SH-SY5Y (cell line): ENCODE data around the gene SIRPB1.

ENCODE experiments used
- GATA2 ChIP-seq: IDR thresholded peaks from 2 replicates; pipeline ENCODE4 v1.6.1; 2011; ENCODE audit warnings: mild to moderate bottlenecking, low read depth, low read length
- GATA3 ChIP-seq: IDR thresholded peaks from 2 replicates; pipeline ENCODE4 v1.6.1; 2011; ENCODE audit warnings: low read depth, mild to moderate bottlenecking, low read length, moderate library complexity

Gene SIRPB1

GRCh38 chr20:1619861-1620444 is at the start of gene SIRPB1:
Gene SIRPB1 (minus strand): TSS chr20:1620009. CDS start chr20:1619944, 65 bp downstream.
- TF ChIP-seq GATA2 (no peak), GATA3 (no peak)

GRCh38 chr20:1669304-1669703 is 49.5 kb upstream of the SIRPB1 start:
- TF ChIP-seq GATA2 (no peak), GATA3 (no peak)

GRCh38 chr20:1667502-1668085 is 47.8 kb upstream of the SIRPB1 start:
- no peak for TF ChIP-seq GATA3
- TF ChIP-seq GATA2 = no peak

- TF ChIP-seq GATA2 (no peak), GATA3 (no peak)
Observed at GRCh38 chr20:1666802-1667201, 47.0 kb upstream of the SIRPB1 start.

GRCh38 chr20:1665345-1665744 is 45.5 kb upstream of the SIRPB1 start:
- TF ChIP-seq GATA3 = no peak
- no peak for TF ChIP-seq GATA2

- TF ChIP-seq GATA3 (no peak), GATA2 (no peak)
Observed at GRCh38 chr20:1664911-1665310, 45.1 kb upstream of the SIRPB1 start.

GRCh38 chr20:1663917-1664316 is 44.1 kb upstream of the SIRPB1 start:
- no peak for TF ChIP-seq GATA3
- TF ChIP-seq GATA2 = no peak

- TF ChIP-seq GATA2 (no peak), GATA3 (no peak)
Observed at GRCh38 chr20:1661542-1662299, 41.9 kb upstream of the SIRPB1 start.

GRCh38 chr20:1660246-1660645 is 40.4 kb upstream of the SIRPB1 start:
- TF ChIP-seq GATA3 (no peak), GATA2 (no peak)

- TF ChIP-seq GATA2 (no peak), GATA3 (no peak)
Observed at GRCh38 chr20:1657556-1658334, 37.9 kb upstream of the SIRPB1 start, which contains the start of gene SIRPG. Gene SIRPG (minus strand): TSS chr20:1657779. CDS start chr20:1657714, 65 bp downstream.

- TF ChIP-seq GATA2 (no peak), GATA3 (no peak)
Observed at GRCh38 chr20:1656844-1657243, 37.0 kb upstream of the SIRPB1 start.

- TF ChIP-seq GATA2 = no peak
- TF ChIP-seq GATA3 = no peak
Observed at GRCh38 chr20:1654996-1655395, 35.2 kb upstream of the SIRPB1 start.

- TF ChIP-seq GATA2 (no peak), GATA3 (no peak)
Observed at GRCh38 chr20:1652960-1653359, 33.2 kb upstream of the SIRPB1 start.

GRCh38 chr20:1652104-1652503 is 32.3 kb upstream of the SIRPB1 start:
- TF ChIP-seq GATA3 (no peak), GATA2 (no peak)
